ENCODE data around the gene ATF3.

The ATF3 gene

GRCh38 chr1:212567638-212568037, 40.9 kb upstream of the ATF3 start:
- ATAC-seq: no peak
- TF ChIP-seq ZNF70 (CRISPR knock-in tag; IDR thresholded peaks at IDR 0.05) (no peak), ZNF565 (CRISPR knock-in tag; conservative IDR thresholded peaks at IDR 0.05; ENCODE audit: low read depth) (no peak), ZNF8 (CRISPR knock-in tag; IDR thresholded peaks at IDR 0.05) (no peak), ZC3H10 (CRISPR knock-in tag; IDR thresholded peaks at IDR 0.05) (no peak), ISL1 (CRISPR knock-in tag; IDR thresholded peaks at IDR 0.05) (no peak), CREB5 (CRISPR knock-in tag; IDR thresholded peaks at IDR 0.05; ENCODE audit: low read depth) (no peak), ZFP3 (CRISPR knock-in tag; IDR thresholded peaks at IDR 0.05) (no peak), SNAI2 (CRISPR knock-in tag; IDR thresholded peaks at IDR 0.05) (no peak)
- TF ChIP-seq, protein P1, sequence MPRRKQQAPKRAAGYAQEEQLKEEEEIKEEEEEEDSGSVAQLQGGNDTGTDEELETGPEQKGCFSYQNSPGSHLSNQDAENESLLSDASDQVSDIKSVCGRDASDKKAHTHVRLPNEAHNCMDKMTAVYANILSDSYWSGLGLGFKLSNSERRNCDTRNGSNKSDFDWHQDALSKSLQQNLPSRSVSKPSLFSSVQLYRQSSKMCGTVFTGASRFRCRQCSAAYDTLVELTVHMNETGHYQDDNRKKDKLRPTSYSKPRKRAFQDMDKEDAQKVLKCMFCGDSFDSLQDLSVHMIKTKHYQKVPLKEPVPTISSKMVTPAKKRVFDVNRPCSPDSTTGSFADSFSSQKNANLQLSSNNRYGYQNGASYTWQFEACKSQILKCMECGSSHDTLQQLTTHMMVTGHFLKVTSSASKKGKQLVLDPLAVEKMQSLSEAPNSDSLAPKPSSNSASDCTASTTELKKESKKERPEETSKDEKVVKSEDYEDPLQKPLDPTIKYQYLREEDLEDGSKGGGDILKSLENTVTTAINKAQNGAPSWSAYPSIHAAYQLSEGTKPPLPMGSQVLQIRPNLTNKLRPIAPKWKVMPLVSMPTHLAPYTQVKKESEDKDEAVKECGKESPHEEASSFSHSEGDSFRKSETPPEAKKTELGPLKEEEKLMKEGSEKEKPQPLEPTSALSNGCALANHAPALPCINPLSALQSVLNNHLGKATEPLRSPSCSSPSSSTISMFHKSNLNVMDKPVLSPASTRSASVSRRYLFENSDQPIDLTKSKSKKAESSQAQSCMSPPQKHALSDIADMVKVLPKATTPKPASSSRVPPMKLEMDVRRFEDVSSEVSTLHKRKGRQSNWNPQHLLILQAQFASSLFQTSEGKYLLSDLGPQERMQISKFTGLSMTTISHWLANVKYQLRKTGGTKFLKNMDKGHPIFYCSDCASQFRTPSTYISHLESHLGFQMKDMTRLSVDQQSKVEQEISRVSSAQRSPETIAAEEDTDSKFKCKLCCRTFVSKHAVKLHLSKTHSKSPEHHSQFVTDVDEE (CRISPR knock-in tag; IDR thresholded peaks at IDR 0.05): no peak
- TF ChIP-seq, protein P2, sequence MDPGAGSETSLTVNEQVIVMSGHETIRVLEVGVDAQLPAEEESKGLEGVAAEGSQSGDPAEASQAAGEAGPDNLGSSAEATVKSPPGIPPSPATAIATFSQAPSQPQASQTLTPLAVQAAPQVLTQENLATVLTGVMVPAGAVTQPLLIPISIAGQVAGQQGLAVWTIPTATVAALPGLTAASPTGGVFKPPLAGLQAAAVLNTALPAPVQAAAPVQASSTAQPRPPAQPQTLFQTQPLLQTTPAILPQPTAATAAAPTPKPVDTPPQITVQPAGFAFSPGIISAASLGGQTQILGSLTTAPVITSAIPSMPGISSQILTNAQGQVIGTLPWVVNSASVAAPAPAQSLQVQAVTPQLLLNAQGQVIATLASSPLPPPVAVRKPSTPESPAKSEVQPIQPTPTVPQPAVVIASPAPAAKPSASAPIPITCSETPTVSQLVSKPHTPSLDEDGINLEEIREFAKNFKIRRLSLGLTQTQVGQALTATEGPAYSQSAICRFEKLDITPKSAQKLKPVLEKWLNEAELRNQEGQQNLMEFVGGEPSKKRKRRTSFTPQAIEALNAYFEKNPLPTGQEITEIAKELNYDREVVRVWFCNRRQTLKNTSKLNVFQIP (CRISPR knock-in tag; IDR thresholded peaks at IDR 0.05; ENCODE audit: borderline replicate concordance, low read depth): no peak

- ATAC-seq: no peak
- no peak for TF ChIP-seq GLIS3 (CRISPR knock-in tag; IDR thresholded peaks at IDR 0.05)
- no peak for TF ChIP-seq ZNF70 (CRISPR knock-in tag; IDR thresholded peaks at IDR 0.05)
- TF ChIP-seq, protein P2 (CRISPR knock-in tag; IDR thresholded peaks at IDR 0.05; ENCODE audit: borderline replicate concordance, low read depth): no peak
- no peak for TF ChIP-seq ZFP30 (CRISPR knock-in tag; IDR thresholded peaks at IDR 0.05)
- no peak for TF ChIP-seq TOX (CRISPR knock-in tag; IDR thresholded peaks at IDR 0.05; ENCODE audit: borderline replicate concordance)
- no peak for TF ChIP-seq TCF4 (CRISPR knock-in tag; IDR thresholded peaks at IDR 0.05; ENCODE audit: borderline replicate concordance)
- TF ChIP-seq OSR1 (CRISPR knock-in tag; IDR thresholded peaks at IDR 0.05): no peak
- TF ChIP-seq CSDC2 (CRISPR knock-in tag; IDR thresholded peaks at IDR 0.05): no peak
- no peak for TF ChIP-seq ISL1 (CRISPR knock-in tag; IDR thresholded peaks at IDR 0.05)
- no peak for TF ChIP-seq ZNF8 (CRISPR knock-in tag; IDR thresholded peaks at IDR 0.05)
- no peak for TF ChIP-seq ZC3H10 (CRISPR knock-in tag; IDR thresholded peaks at IDR 0.05)
- TF ChIP-seq, protein P3, sequence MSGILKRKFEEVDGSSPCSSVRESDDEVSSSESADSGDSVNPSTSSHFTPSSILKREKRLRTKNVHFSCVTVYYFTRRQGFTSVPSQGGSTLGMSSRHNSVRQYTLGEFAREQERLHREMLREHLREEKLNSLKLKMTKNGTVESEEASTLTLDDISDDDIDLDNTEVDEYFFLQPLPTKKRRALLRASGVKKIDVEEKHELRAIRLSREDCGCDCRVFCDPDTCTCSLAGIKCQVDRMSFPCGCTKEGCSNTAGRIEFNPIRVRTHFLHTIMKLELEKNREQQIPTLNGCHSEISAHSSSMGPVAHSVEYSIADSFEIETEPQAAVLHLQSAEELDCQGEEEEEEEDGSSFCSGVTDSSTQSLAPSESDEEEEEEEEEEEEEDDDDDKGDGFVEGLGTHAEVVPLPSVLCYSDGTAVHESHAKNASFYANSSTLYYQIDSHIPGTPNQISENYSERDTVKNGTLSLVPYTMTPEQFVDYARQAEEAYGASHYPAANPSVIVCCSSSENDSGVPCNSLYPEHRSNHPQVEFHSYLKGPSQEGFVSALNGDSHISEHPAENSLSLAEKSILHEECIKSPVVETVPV (CRISPR knock-in tag; IDR thresholded peaks at IDR 0.05): no peak
- no peak for TF ChIP-seq ARNTL (CRISPR knock-in tag; IDR thresholded peaks at IDR 0.05; ENCODE audit: borderline replicate concordance, low read depth)
- TF ChIP-seq ZNF565 (CRISPR knock-in tag; conservative IDR thresholded peaks at IDR 0.05; ENCODE audit: low read depth): no peak
- TF ChIP-seq ZFP3 (CRISPR knock-in tag; IDR thresholded peaks at IDR 0.05): no peak
- no peak for TF ChIP-seq CREB5 (CRISPR knock-in tag; IDR thresholded peaks at IDR 0.05; ENCODE audit: low read depth)
- no peak for TF ChIP-seq PPARA (CRISPR knock-in tag; IDR thresholded peaks at IDR 0.05; ENCODE audit: borderline replicate concordance)
- TF ChIP-seq, protein P1 (CRISPR knock-in tag; IDR thresholded peaks at IDR 0.05): no peak
- no peak for TF ChIP-seq BACH2 (CRISPR knock-in tag; IDR thresholded peaks at IDR 0.05; ENCODE audit: borderline replicate concordance)
- TF ChIP-seq ESRRG (CRISPR knock-in tag; IDR thresholded peaks at IDR 0.05): no peak
Observed at GRCh38 chr1:212568978-212569537, 39.5 kb upstream of the ATF3 start.

Measured in SK-N-SH treated with all-trans-retinoic acid at 6 μM for 48 hours (cell line).